Psoas muscle (tissue), 8 donors: ENCODE data around the gene ANK2. TPM values are rescaled to one million over a fixed set of nuclear protein-coding genes. Genes with fewer than 3 reads are reported as not detected.

Experiments used
- ATAC-seq, 4 donors: fragments of 200-7000 bp; cut with Tn5 transposase; one replicate each; pipeline ENCODE4 v1.9.1; 2020; ENCODE audit warnings: moderate library complexity in 3 of 4, mild to moderate bottlenecking in 2 of 4
- DNase-seq, 2 donors: peaks; one replicate each; pipeline ENCODE4 v3.0.0-alpha.2; 2020
- H3K27ac ChIP-seq: fragments of 200-600 bp; one replicate; pipeline ENCODE4 v1.8.0; 2022
- H3K27me3 ChIP-seq, 3 donors: fragments of 200-600 bp in 1 of 3; one replicate each; pipeline versions ENCODE4 v1.6.1 to v1.8.0; 2013 to 2022; ENCODE audit warnings: low read length in 2 of 3, mild to moderate bottlenecking in 2 of 3, moderate library complexity in 1 of 3; ENCODE audit not compliant: insufficient read depth in 3 of 3
- H3K36me3 ChIP-seq, 2 donors: fragments of 200-600 bp in 1 of 2; one replicate each; pipeline versions ENCODE4 v1.6.1 to v1.8.0; 2013 to 2022; ENCODE audit warnings: low read depth in 1 of 2, mild to moderate bottlenecking in 1 of 2, moderate library complexity in 1 of 2; ENCODE audit not compliant: insufficient read depth in 1 of 2
- H3K4me1 ChIP-seq: fragments of 200-600 bp; one replicate; pipeline ENCODE4 v1.8.0; 2022
- H3K4me3 ChIP-seq: fragments of 200-600 bp; one replicate; pipeline ENCODE4 v1.8.0; 2022; ENCODE audit warnings: mild to moderate bottlenecking
- H3K9me3 ChIP-seq: fragments of 200-600 bp; one replicate; pipeline ENCODE4 v1.8.0; 2022
- CTCF ChIP-seq: fragments of 200-600 bp; IDR thresholded peaks from one replicate; pipeline ENCODE4 v1.8.0; 2022; ENCODE audit warnings: antibody characterized with exemption
- WGBS, 3 donors: extraction: QIAGEN DNeasy Blood & Tissue Kit; methylation state at CpG; one replicate each; pipeline versions ENCODE4 v1.1.6 to v1.1.7; 2013; 5-methylcytosine and 5-hydroxymethylcytosine counted together
- intact Hi-C, 2 donors: fragments of 100-400 bp; cut with DNase I; formaldehyde crosslinking; loops; one replicate each; pipeline versions ENCODE4 v1.11.0 to v1.14.2; 2022
- polyA plus RNA-seq, 3 donors: library from polyadenylated mRNA; stranded (reverse); fragments of 200-250 nt; gene quantifications; one replicate each; pipeline ENCODE4 v1.2.3, GENCODE V29; 2013
- total RNA-seq, 4 donors: library from RNA; stranded (reverse); fragmentation: NEBNext Ultra II Directional in 2 of 4; extraction: Animal tissue kit (Norgen Biotek cat#: 25700) in 2 of 4; gene quantifications; one replicate each; pipeline versions ENCODE4 v1.2.1 to v1.2.4, GENCODE V29; 2021 to 2023
- donor health status: healthy with polysubstance abuse.
- donor health status: DM: no; HTN: no; CAD: no; lungs with moderate emphysema.
- donor health status: Bipolar disorder and iron deficiency.
- donor health status: healthy.
- donor health status: DM: yes; HTN: yes; CAD: no.
- donor health status: DM: no; HTN: no; CAD: no.
- donor health status: DM: no; HTN: no; CAD: no.
- donor health status: DM: yes; HTN: yes; CAD: no.

ANK2 gene
- total and polyA plus RNA-seq, 7 donors, result 14.1 to 153 (median 78.5) TPM

DNA sequence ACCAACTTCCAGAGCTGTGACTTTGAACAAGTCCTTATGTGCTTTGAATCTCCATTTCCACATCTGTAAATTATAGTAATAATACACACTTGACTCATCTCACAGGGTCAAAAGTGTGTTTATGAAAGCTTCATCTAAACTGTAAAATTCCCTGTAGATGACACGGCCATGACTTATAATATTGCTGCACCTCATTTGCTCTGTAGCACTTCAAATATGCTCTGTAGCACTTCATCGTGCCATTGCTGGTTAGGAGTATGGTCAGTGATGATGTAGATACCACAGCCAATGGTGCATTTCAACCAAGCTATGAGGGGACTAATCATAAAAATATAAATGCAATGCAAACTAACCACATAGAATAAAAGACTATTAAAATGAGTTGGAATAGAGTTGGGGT, 318.6 kb downstream of the ANK2 start:
- WGBS, 3 donors, result 90 to 96% (median 95%) methylated on average over 2 of the region's 2 CpGs
- TF ChIP-seq CTCF, result no peak
- DNase-seq (no peak), ATAC-seq (no peak)
- H3K4me1 ChIP-seq, result no peaks in the 10 kb centered on the region
- no peaks in the 10 kb centered on the region for H3K27me3 ChIP-seq
- H3K36me3 ChIP-seq, result peaks cover 7 to 87% of the 10 kb centered on the region in 2 donors
- no peak overlapping the region for H3K4me3 ChIP-seq
- no peak overlapping the region for H3K27ac ChIP-seq
- H3K9me3 ChIP-seq, result no peaks in the 10 kb centered on the region
- intact Hi-C loops, result no loop called here

DNA sequence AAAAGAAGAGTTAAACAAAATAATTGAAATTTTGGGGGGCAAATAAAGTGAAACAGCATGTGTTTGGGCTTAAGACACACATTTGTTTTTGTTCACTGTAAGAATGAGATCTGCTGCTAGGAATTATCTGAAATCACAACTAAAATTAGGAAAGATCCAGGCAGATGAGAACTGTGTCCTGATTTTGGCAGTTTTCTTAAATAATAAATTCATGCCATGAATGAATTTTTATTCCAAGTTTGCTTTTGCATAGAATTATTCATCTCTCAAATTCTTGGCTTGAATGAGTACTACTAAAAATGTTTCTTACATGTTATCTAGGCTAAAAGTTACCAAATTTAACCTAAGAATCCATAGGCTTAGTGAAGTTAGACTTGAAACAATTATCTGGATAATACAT, 321.7 kb downstream of the ANK2 start:
- Histone ChIP-seq H3K27ac (no peak overlapping the region), H3K9me3 (no peaks in the 10 kb centered on the region), H3K36me3 (peaks cover 7 to 86% of the 10 kb centered on the region in 2 donors), H3K4me1 (no peaks in the 10 kb centered on the region), H3K27me3 (no peaks in the 10 kb centered on the region), H3K4me3 (no peak overlapping the region)
- no peak for TF ChIP-seq CTCF
- intact Hi-C loops, result no loop called here
- DNase-seq (no peak), ATAC-seq (no peak)

DNA sequence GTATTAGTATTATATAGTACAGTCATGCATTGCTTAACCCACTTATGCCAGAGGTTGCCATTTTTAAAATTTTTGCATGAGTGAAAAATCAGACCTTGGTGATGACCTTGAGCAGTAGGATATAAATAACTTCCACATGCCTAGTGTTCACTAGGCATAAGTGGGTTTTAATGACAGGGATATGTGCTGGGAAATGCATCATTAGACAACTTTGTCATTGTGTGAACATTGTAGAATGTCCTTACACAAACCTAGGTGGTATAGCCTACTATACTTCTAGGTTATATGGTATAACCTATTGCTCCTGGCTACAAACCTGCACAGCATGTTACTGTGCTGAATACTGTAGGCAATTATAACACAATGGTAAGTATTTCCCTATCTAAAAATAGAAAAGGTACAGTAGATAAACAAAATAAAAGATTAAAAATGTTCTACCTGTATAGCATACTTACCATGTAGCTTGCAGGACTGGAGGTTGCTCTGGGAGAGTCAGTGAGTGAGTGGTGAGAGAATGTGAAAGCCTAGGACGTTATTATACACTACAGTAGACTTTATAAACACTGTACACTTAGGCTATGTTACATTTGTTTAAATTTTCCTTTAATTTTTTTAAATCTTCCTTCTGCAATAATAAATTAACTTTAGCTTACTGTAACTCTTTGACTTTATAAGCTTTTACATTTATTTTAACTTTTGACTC, 326.7 kb downstream of the ANK2 start:
- 83 to 92% (median 90%) methylated on average over 1 of the region's 1 CpG for WGBS, 3 donors
- no peak for ATAC-seq

GRCh38 chr4:113378836-113379235, 329.4 kb downstream of the ANK2 start:
- ATAC-seq (no peak), DNase-seq (no peak)
- no peaks in the 10 kb centered on the region for H3K27me3 ChIP-seq
- H3K27ac ChIP-seq, result no peak overlapping the region
- no peak for TF ChIP-seq CTCF
- intact Hi-C loops, result no loop called here
- H3K4me3 ChIP-seq, result no peak overlapping the region
- H3K36me3 ChIP-seq, result peaks cover 0 to 40% of the 10 kb centered on the region in 2 donors
- H3K9me3 ChIP-seq, result no peaks in the 10 kb centered on the region
- WGBS, 3 donors, result 93 to 94% (median 93%) methylated on average over 1 of the region's 1 CpG
- no peaks in the 10 kb centered on the region for H3K4me1 ChIP-seq

More for the DNA sequence above, 326.7 kb downstream of the ANK2 start:
- Histone ChIP-seq H3K9me3 (no peaks in the 10 kb centered on the region), H3K27ac (no peak overlapping the region), H3K27me3 (no peaks in the 10 kb centered on the region), H3K4me3 (no peak overlapping the region), H3K36me3 (peaks cover 0 to 48% of the 10 kb centered on the region in 2 donors), H3K4me1 (no peaks in the 10 kb centered on the region)
- no peak for DNase-seq
- no peak for TF ChIP-seq CTCF
- intact Hi-C loops, result no loop called here

DNA sequence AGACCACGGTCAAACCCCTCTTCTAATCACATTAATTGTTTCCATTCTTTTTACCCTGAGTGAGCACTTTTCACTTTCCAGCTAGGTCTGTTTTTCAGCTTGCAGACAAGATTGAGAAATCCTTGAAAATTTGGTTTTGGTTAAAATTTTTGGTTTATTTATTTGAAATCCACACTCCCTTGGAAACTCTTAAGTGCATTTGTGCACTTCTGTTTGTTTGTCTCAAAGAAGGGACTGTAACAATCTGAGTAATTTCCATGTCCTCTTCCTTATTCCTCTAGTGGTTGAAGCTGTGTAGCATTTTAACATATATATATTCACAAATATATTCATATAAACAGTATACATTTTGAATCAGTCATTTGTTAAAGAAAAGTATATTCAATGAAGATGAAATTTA, 333.3 kb downstream of the ANK2 start:
- Histone ChIP-seq H3K36me3 (peaks cover 0 to 22% of the 10 kb centered on the region in 2 donors), H3K27me3 (no peaks in the 10 kb centered on the region), H3K4me1 (peaks cover 5% of the 10 kb centered on the region), H3K4me3 (no peak overlapping the region), H3K27ac (peak overlapping the region; percentile 54), H3K9me3 (no peaks in the 10 kb centered on the region)
- DNase-seq, result no peak
- TF ChIP-seq CTCF, result no peak
- ATAC-seq, result peak in 2 of 4 donors; percentile 42 to 52
- WGBS, 3 donors, result 38 to 62% (median 42%) methylated on average over 1 of the region's 1 CpG
- intact Hi-C loops, result loop anchor here in 1 of 2 donors (10.0 kb wide), 1 partner anchor 392 kb away; no protein-coding TSS in a partner anchor
